Endothelial cell of umbilical vein (primary cell): ENCODE data around the gene NRDC. TPM values are rescaled to one million over a fixed set of nuclear protein-coding genes. Genes with fewer than 3 reads are reported as not detected.

Experiments used
- BruUV-seq: library from RNA; stranded (reverse); fragments of 400-500 nt; replicated peaks from 2 replicates; lab custom pipeline; 2021; lab: Mats Ljungman, UMichigan
- CTCF ChIA-PET: fragments of 300-600, 350-600 bp; sonication (Branson Sonifier 250); formaldehyde crosslinking; loops from one replicate; lab custom pipeline; 2021; ENCODE audit warnings: antibody characterized with exemption, inconsistent platforms; lab: Charles Lee
- POLR2A ChIA-PET: fragments of 300-600, 350-600 bp; sonication (Branson Sonifier 250); formaldehyde crosslinking; loops from one replicate; lab custom pipeline; 2021; ENCODE audit warnings: antibody characterized with exemption, inconsistent platforms; lab: Charles Lee
- DNase-seq: peaks from one replicate; pipeline ENCODE4 v3.0.0-alpha.2; 2011; ENCODE audit warnings: low read depth, low spot score
- FAIRE-seq: peaks from 2 replicates; lab custom pipeline; 2011; peaks lifted over from hg19 to GRCh38; lab: Jason Lieb, UNC
- H2AFZ ChIP-seq: 2 replicates; pipeline ENCODE4 v1.6.0; 2012; ENCODE audit warnings: low read depth, low read length, control low read depth, inconsistent platforms
- H3K27ac ChIP-seq: 2 replicates; pipeline ENCODE4 v1.5.1; 2011; ENCODE audit warnings: low read depth, mild to moderate bottlenecking, control low read depth, low read length, moderate library complexity; ENCODE audit not compliant: insufficient read depth
- H3K27me3 ChIP-seq, 2 experiments: 2 replicates each; pipeline versions ENCODE4 v1.6.0 to v1.6.1; 2011; ENCODE audit warnings: low read length in 2 of 2, mixed read lengths in 1 of 2; ENCODE audit not compliant: control insufficient read depth in 2 of 2, insufficient read depth in 2 of 2
- H3K36me3 ChIP-seq, 2 experiments: 2 replicates in 1 of 2; 3 replicates in 1 of 2; pipeline ENCODE4 v1.5.1; 2011; ENCODE audit warnings: low read length in 2 of 2, mild to moderate bottlenecking in 1 of 2, moderate library complexity in 1 of 2; ENCODE audit not compliant: control insufficient read depth in 2 of 2, insufficient read depth in 2 of 2; ENCODE audit errors: extremely low read depth in 1 of 2
- H3K4me1 ChIP-seq: 3 replicates; pipeline ENCODE4 v1.5.1; 2011; ENCODE audit warnings: mild to moderate bottlenecking, low read length; ENCODE audit not compliant: control insufficient read depth, insufficient read depth; ENCODE audit errors: extremely low read depth
- H3K4me2 ChIP-seq: 2 replicates; pipeline ENCODE4 v1.6.1; 2011; ENCODE audit warnings: low read length, control low read depth, mixed read lengths; ENCODE audit not compliant: insufficient read depth
- H3K4me3 ChIP-seq, 3 experiments: fragments of 200-600 bp in 1 of 3; sonication (generic), shearing (Covaris generic) in 1 of 3; replicated peaks in 1 of 3; 2 replicates each; pipeline ENCODE4 v1.5.1; 2011 to 2016; ENCODE audit warnings: control low read depth in 3 of 3, low read length in 3 of 3, mild to moderate bottlenecking in 2 of 3, inconsistent platforms in 1 of 3, low read depth in 1 of 3, moderate library complexity in 1 of 3; ENCODE audit not compliant: insufficient read depth in 1 of 3
- H3K79me2 ChIP-seq: 2 replicates; pipeline ENCODE4 v1.6.0; 2012; ENCODE audit warnings: low read length, inconsistent platforms; ENCODE audit not compliant: control insufficient read depth, insufficient read depth
- H3K9ac ChIP-seq: replicated peaks from 2 replicates; pipeline ENCODE3; 2011; ENCODE audit warnings: low read length, control low read depth; ENCODE audit not compliant: insufficient read depth; ENCODE audit errors: extremely low read depth
- H3K9me1 ChIP-seq: replicated peaks from 3 replicates; pipeline ENCODE4 v1.6.0; 2011; ENCODE audit warnings: mild to moderate bottlenecking, low read length; ENCODE audit not compliant: control insufficient read depth, insufficient read depth; ENCODE audit errors: extremely low read depth
- H3K9me3 ChIP-seq: replicated peaks from 2 replicates; pipeline ENCODE4 v1.5.1; 2012; ENCODE audit warnings: low read length, inconsistent platforms; ENCODE audit not compliant: control insufficient read depth, insufficient read depth
- H4K20me1 ChIP-seq: replicated peaks from 2 replicates; pipeline ENCODE3; 2011; ENCODE audit warnings: mild to moderate bottlenecking, low read length; ENCODE audit not compliant: control insufficient read depth, insufficient read depth; ENCODE audit errors: extremely low read depth
- CTCF ChIP-seq, 2 donors: IDR thresholded peaks; 1 replicate in 1 of 2; 2 replicates in 1 of 2; pipeline ENCODE4 v1.5.1; 2011; ENCODE audit warnings: low read length in 2 of 2, mild to moderate bottlenecking in 2 of 2, moderate library complexity in 2 of 2, control low read depth in 1 of 2, inconsistent platforms in 1 of 2, low read depth in 1 of 2; ENCODE audit not compliant: insufficient read depth in 1 of 2; ENCODE audit errors: extremely low read depth in 1 of 2
- EZH2 ChIP-seq: IDR thresholded peaks from 2 replicates; pipeline ENCODE4 v1.6.1; 2012; ENCODE audit warnings: borderline replicate concordance, low read depth, mild to moderate bottlenecking, moderate library complexity, low read length, inconsistent platforms; ENCODE audit not compliant: severe bottlenecking
- FOS ChIP-seq: IDR thresholded peaks from 2 replicates; pipeline ENCODE4 v1.6.1; 2011; ENCODE audit warnings: mild to moderate bottlenecking, low read length, moderate library complexity, borderline replicate concordance; ENCODE audit not compliant: insufficient read depth
- GATA2 ChIP-seq: IDR thresholded peaks from 2 replicates; pipeline ENCODE4 v1.7.0; 2011; ENCODE audit warnings: low read depth, mild to moderate bottlenecking, moderate library complexity, mixed read lengths, low read length; ENCODE audit not compliant: insufficient read length, insufficient read depth
- JUN ChIP-seq: IDR thresholded peaks from 2 replicates; pipeline ENCODE4 v1.6.1; 2011; ENCODE audit warnings: borderline replicate concordance, low read depth; ENCODE audit not compliant: insufficient read length, insufficient read depth
- MAX ChIP-seq: IDR thresholded peaks from 2 replicates; pipeline ENCODE4 v1.6.1; 2011; ENCODE audit not compliant: insufficient read depth, insufficient read length
- MYC ChIP-seq: IDR thresholded peaks from one replicate; pipeline ENCODE4 v1.6.1; 2011; ENCODE audit warnings: mild to moderate bottlenecking, low read depth, low read length
- POLR2A ChIP-seq: IDR thresholded peaks from 2 replicates; pipeline ENCODE4 v1.6.1; 2012; ENCODE audit warnings: low read depth, mild to moderate bottlenecking, control low read depth, low read length
- POLR2AphosphoS5 ChIP-seq: IDR thresholded peaks from 2 replicates; pipeline ENCODE4 v1.6.1; 2012; ENCODE audit warnings: low read depth, mild to moderate bottlenecking, control low read depth, low read length, moderate library complexity; ENCODE audit not compliant: insufficient read depth
- dilution Hi-C: fragments of 300-500 bp; cut with MboI; formaldehyde crosslinking; loops from one replicate; pipeline ENCODE4 v1.15.0; 2019; ENCODE audit warnings: low sequenced_read_pairs; ENCODE audit not compliant: extremely low pct_ligation_motif_present
- intact Hi-C: fragments of 100-400 bp; cut with micrococcal nuclease; formaldehyde crosslinking; loops from one replicate; pipeline ENCODE4 v1.10.0; 2022
- polyA plus RNA-seq, 4 experiments: library from polyadenylated mRNA; depleted of rRNA in 3 of 4; stranded (reverse) in 3 of 4; unstranded in 1 of 4; fragments of >200 nt; gene quantifications; 2 replicates each; pipeline versions ENCODE4 v1.2.1 to v1.2.3, GENCODE V29; 2011 to 2012; ENCODE audit warnings: missing spikeins in 1 of 4
- total RNA-seq: library from RNA; stranded (reverse); gene quantifications from 2 replicates; pipeline ENCODE4 v1.2.3, GENCODE V29; 2021

NRDC gene
- total and polyA plus RNA-seq, 2 donors (not counting 3 experiments of a cell fraction or from before 2014, with no cell fraction given), result 41.8 to 146 TPM

GRCh38 chr1:51799372-51799771 is 79.2 kb downstream of the NRDC start:
- H3K9me1 ChIP-seq, result no peaks in the 10 kb centered on the region
- H3K9ac ChIP-seq, result no peak overlapping the region
- ChIA-PET POLR2A (no interaction called here), CTCF (interaction anchor here (2.0 kb wide), 1 partner anchor 30 kb away, joined by 5 read pairs; no protein-coding TSS in a partner anchor)
- no peak overlapping the region for H2AFZ ChIP-seq
- FAIRE-seq (no peak), DNase-seq (no peak)
- no peaks in the 10 kb centered on the region for H3K27me3 ChIP-seq
- no TSS peak for BruUV-seq
- H3K4me1 ChIP-seq, result no peaks in the 10 kb centered on the region
- peaks cover 5 to 11% of the 10 kb centered on the region in 2 experiments for H3K36me3 ChIP-seq
- no peaks in the 10 kb centered on the region for H3K79me2 ChIP-seq
- H4K20me1 ChIP-seq, result no peaks in the 10 kb centered on the region
- no peak overlapping the region for H3K4me2 ChIP-seq
- intact Hi-C loops (no loop called here), dilution Hi-C loops (no loop called here)
- H3K27ac ChIP-seq, result no peak overlapping the region
- H3K9me3 ChIP-seq, result no peaks in the 10 kb centered on the region
- TF ChIP-seq MYC, result no peak
- no peak for TF ChIP-seq GATA2
- no peak overlapping the region for H3K4me3 ChIP-seq

GRCh38 chr1:51794868-51795267 is 83.7 kb downstream of the NRDC start:
- peaks cover 29 to 34% of the 10 kb centered on the region in 2 experiments for H3K36me3 ChIP-seq
- no peaks in the 10 kb centered on the region for H3K27me3 ChIP-seq
- intact Hi-C loops (no loop called here), dilution Hi-C loops (no loop called here)
- no peak for TF ChIP-seq EZH2
- TF ChIP-seq GATA2, result no peak
- no peak for TF ChIP-seq MAX
- TF ChIP-seq JUN, result no peak
- TF ChIP-seq POLR2AphosphoS5, result no peak
- no peak for TF ChIP-seq POLR2A
- TF ChIP-seq CTCF (IDR thresholded peaks at IDR 0.05; ENCODE audit: extremely low read depth in 1 of 2, insufficient read depth in 1 of 2, low read depth in 1 of 2, low read length in 2 of 2), result no peak
- TF ChIP-seq FOS, result no peak
- no peak for TF ChIP-seq MYC
- no peak overlapping the region for H3K4me2 ChIP-seq
- no peak overlapping the region for H2AFZ ChIP-seq
- H3K79me2 ChIP-seq, result no peaks in the 10 kb centered on the region
- H3K9me1 ChIP-seq, result no peaks in the 10 kb centered on the region
- no peak overlapping the region for H3K4me3 ChIP-seq
- H3K9ac ChIP-seq, result no peak overlapping the region
- no TSS peak for BruUV-seq
- CTCF ChIA-PET, result interaction anchor here (0.9 kb wide), 2 partner anchors 11 to 20 kb away, joined by 3 read pairs; no protein-coding TSS in a partner anchor
- DNase-seq (no peak), FAIRE-seq (no peak)
- H3K9me3 ChIP-seq, result no peaks in the 10 kb centered on the region
- POLR2A ChIA-PET, result no interaction called here
- H4K20me1 ChIP-seq, result no peaks in the 10 kb centered on the region
- no peaks in the 10 kb centered on the region for H3K4me1 ChIP-seq
- no peak overlapping the region for H3K27ac ChIP-seq
